ENCODE measurements around the gene MOAP1. TPM values are rescaled to one million over a fixed set of nuclear protein-coding genes. Genes with fewer than 3 reads are reported as not detected.
A peak's percentile ranks its signal among the peaks of the same experiment; 100 is the strongest.
"Not testable (repeated sequence)": the region's sequence is repeated elsewhere in the genome, so short reads cannot be mapped to it uniquely, and the experiment has no call there.

MOAP1 gene
- total RNA-seq (2022) = 17.5 and 22.1 TPM in 2 replicates
- Bru-seq, nascent RNA = percentile 88 among the genes with signal in this experiment
- BruChase-seq, experiment 1, labeled RNA remaining after a 6-hour chase = percentile 92 among the genes with signal in this experiment
- percentile 97 among the genes with signal in this experiment for BruChase-seq, experiment 2, labeled RNA remaining after a 2-hour chase
- long read RNA-seq, transcript MOAP1-201 (3 exons, 2,441 nt) = major isoform, 26 of 32 reads
- long read RNA-seq, partial matches to known transcripts = 0 of 32 reads
- long read RNA-seq, other reads (novel, unspliced or antisense) = 3 of 32 reads

- Mint-ChIP-seq H3K27me3 (ENCODE audit: insufficient read depth, unreplicated experiment) (no peaks in the 10 kb centered on the region), H3K9me3 (ENCODE audit: unreplicated experiment) (no peaks in the 10 kb centered on the region), H3K4me3 (ENCODE audit: unreplicated experiment) (peak within 1 kb of the TSS; percentile 88), H3K4me1 (ENCODE audit: insufficient read depth, unreplicated experiment) (peaks cover 15% of the 10 kb centered on the region), H3K36me3 (ENCODE audit: insufficient read depth, unreplicated experiment) (peaks cover 6% of the 10 kb centered on the region), H3K27ac (ENCODE audit: low read depth, unreplicated experiment) (peak within 1 kb of the TSS; percentile 84)
- POLR2A ChIA-PET = interaction anchor here (0.6 to 4.3 kb wide), 24 partner anchors 9 to 1063 kb away, joined by 3 to 77 read pairs (median 4); partner anchors contain the start of genes CPSF2, GON7, NDUFB1 and UBR7
- no peak for TF ChIP-seq CTCF (IDR thresholded peaks at IDR 0.05; ENCODE audit: unreplicated experiment)
- intact Hi-C loops (cut with micrococcal nuclease) = loop anchor here (2.0 kb wide), 1 partner anchor 22 kb away; the partner anchor contains the start of genes GON7 and UBR7
- BruUV-seq (replicated peaks) = no TSS peak
- CTCF ChIA-PET = interaction anchor here (0.6 to 3.0 kb wide), 12 partner anchors 8 to 108 kb away, joined by 3 to 15 read pairs (median 4); no protein-coding TSS in a partner anchor
- peak; percentile 79 for DNase-seq (ENCODE audit: unreplicated experiment)
Observed at GRCh38 chr14:93184391-93185348, at the start of gene MOAP1, which contains the start of gene LYSET. Gene MOAP1 (minus strand): TSS chr14:93184897. CDS start chr14:93184242, 655 bp downstream. Gene LYSET (plus strand): TSS chr14:93185317. CDS start chr14:93185406, 89 bp downstream.

- intact Hi-C loops (cut with micrococcal nuclease) = not testable (repeated sequence)
- CTCF ChIA-PET = interaction anchor here (0.6 to 0.7 kb wide), 3 partner anchors 58 to 231 kb away, joined by 3 to 5 read pairs (median 3); no protein-coding TSS in a partner anchor
Observed at GRCh38 chr14:93233078-93233477, 48.4 kb upstream of the MOAP1 start.

GRCh38 chr14:93232159-93232558 is 47.5 kb upstream of the MOAP1 start:
- ChIA-PET POLR2A (no interaction called here), CTCF (interaction anchor here (0.5 to 1.1 kb wide), 2 partner anchors 9 to 311 kb away, joined by 3 to 4 read pairs; no protein-coding TSS in a partner anchor)
- Mint-ChIP-seq H3K9me3 (ENCODE audit: unreplicated experiment) (no peaks in the 10 kb centered on the region), H3K27me3 (ENCODE audit: insufficient read depth, unreplicated experiment) (no peaks in the 10 kb centered on the region), H3K4me3 (ENCODE audit: unreplicated experiment) (no peak overlapping the region), H3K4me1 (ENCODE audit: insufficient read depth, unreplicated experiment) (peaks cover 12% of the 10 kb centered on the region), H3K36me3 (ENCODE audit: insufficient read depth, unreplicated experiment) (peaks cover 9% of the 10 kb centered on the region), H3K27ac (ENCODE audit: low read depth, unreplicated experiment) (no peak overlapping the region)
- no TSS peak for BruUV-seq (replicated peaks)
- no peak for DNase-seq (ENCODE audit: unreplicated experiment)
- no peak for TF ChIP-seq CTCF (IDR thresholded peaks at IDR 0.05; ENCODE audit: unreplicated experiment)
- intact Hi-C loops (cut with micrococcal nuclease) = no loop called here

More at GRCh38 chr14:93233078-93233477, 48.4 kb upstream of the MOAP1 start:
- H3K36me3 Mint-ChIP-seq (ENCODE audit: insufficient read depth, unreplicated experiment); BruUV-seq (replicated peaks); H3K4me3 Mint-ChIP-seq (ENCODE audit: unreplicated experiment); H3K27me3 Mint-ChIP-seq (ENCODE audit: insufficient read depth, unreplicated experiment); H3K9me3 Mint-ChIP-seq (ENCODE audit: unreplicated experiment); H3K27ac Mint-ChIP-seq (ENCODE audit: low read depth, unreplicated experiment); DNase-seq (ENCODE audit: unreplicated experiment): not testable (repeated sequence)
- peaks cover 12% of the 10 kb centered on the region for H3K4me1 Mint-ChIP-seq (ENCODE audit: insufficient read depth, unreplicated experiment)
- POLR2A ChIA-PET = interaction anchor here (1.0 kb wide), 1 partner anchor 48 kb away, joined by 3 read pairs; the partner anchor contains the start of genes LYSET and MOAP1

GRCh38 chr14:93231129-93231979 is 46.7 kb upstream of the MOAP1 start:
- Mint-ChIP-seq H3K27ac (ENCODE audit: low read depth, unreplicated experiment) (no peak overlapping the region), H3K9me3 (ENCODE audit: unreplicated experiment) (no peaks in the 10 kb centered on the region), H3K27me3 (ENCODE audit: insufficient read depth, unreplicated experiment) (no peaks in the 10 kb centered on the region), H3K36me3 (ENCODE audit: insufficient read depth, unreplicated experiment) (peaks cover 17% of the 10 kb centered on the region), H3K4me3 (ENCODE audit: unreplicated experiment) (no peak overlapping the region), H3K4me1 (ENCODE audit: insufficient read depth, unreplicated experiment) (peaks cover 12% of the 10 kb centered on the region)
- intact Hi-C loops (cut with micrococcal nuclease) = no loop called here
- no peak for TF ChIP-seq CTCF (IDR thresholded peaks at IDR 0.05; ENCODE audit: unreplicated experiment)
- BruUV-seq (replicated peaks) = no TSS peak
- POLR2A ChIA-PET = no interaction called here
- DNase-seq (ENCODE audit: unreplicated experiment) = no peak
- CTCF ChIA-PET = interaction anchor here (0.5 to 1.1 kb wide), 2 partner anchors 9 to 311 kb away, joined by 3 to 4 read pairs; no protein-coding TSS in a partner anchor
